ENCODE results near the gene MED13L.

Gene MED13L

DNA sequence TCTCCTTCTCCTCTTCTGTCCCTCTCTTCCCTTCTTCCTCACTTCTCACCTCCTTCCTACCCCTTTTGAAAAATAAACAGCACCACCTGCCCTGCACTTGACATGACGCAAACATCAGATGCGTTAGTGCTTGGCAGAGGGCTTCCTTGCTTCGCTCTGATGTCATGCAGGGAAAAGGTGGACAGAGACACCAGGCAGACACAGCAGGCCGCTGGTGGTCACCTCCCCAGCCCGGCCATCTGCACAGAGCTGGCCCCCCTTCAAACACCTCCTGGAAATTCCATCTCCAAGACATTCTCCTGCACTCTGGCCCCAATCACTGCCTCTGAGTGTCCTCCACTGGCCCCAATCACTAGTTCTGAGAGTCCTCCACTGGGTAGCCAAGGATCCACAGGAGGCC lies 353.6 kb downstream of the MED13L start:
- no peak overlapping the region for H3K4me3 ChIP-seq (ENCODE audit: insufficient read depth, low read length, poor library complexity, severe bottlenecking)
- H3K27ac ChIP-seq (ENCODE audit: low read depth, low read length), result no peak overlapping the region
- H3K27me3 ChIP-seq (ENCODE audit: low read length), result no peaks in the 10 kb centered on the region
- H2AFZ ChIP-seq (ENCODE audit: low read depth, low read length, severe bottlenecking), result no peak overlapping the region
- no peak overlapping the region for H3K4me2 ChIP-seq (ENCODE audit: low read depth, low read length, poor library complexity, severe bottlenecking)
- H3K9me2 ChIP-seq (replicated peaks; ENCODE audit: insufficient read depth, low read length), result no peaks in the 10 kb centered on the region
- no peaks in the 10 kb centered on the region for H3K36me3 ChIP-seq (ENCODE audit: low read length)
- no peaks in the 10 kb centered on the region for H4K20me1 ChIP-seq (ENCODE audit: low read depth, low read length)
- H3K79me2 ChIP-seq (ENCODE audit: insufficient read depth, low read length), result no peaks in the 10 kb centered on the region
- no peak overlapping the region for H3K9ac ChIP-seq (ENCODE audit: low read length)
- no peaks in the 10 kb centered on the region for H3F3A ChIP-seq (ENCODE audit: insufficient read depth)
- TF ChIP-seq EZH2phosphoT487 (conservative IDR thresholded peaks at IDR 0.05; ENCODE audit: low read length) (no peak), CTCF (IDR thresholded peaks at IDR 0.05; ENCODE audit: insufficient read depth, low read length, poor library complexity, severe bottlenecking) (no peak)
- H3K9me3 ChIP-seq (ENCODE audit: insufficient read depth, low read length), result no peaks in the 10 kb centered on the region

GRCh38 chr12:115922952-115923564 lies 354.4 kb downstream of the MED13L start:
- TF ChIP-seq CTCF (IDR thresholded peaks at IDR 0.05; ENCODE audit: insufficient read depth, low read length, poor library complexity, severe bottlenecking), result peak; percentile 48
- TF ChIP-seq EZH2phosphoT487 (conservative IDR thresholded peaks at IDR 0.05; ENCODE audit: low read length), result no peak
- H3F3A ChIP-seq (ENCODE audit: insufficient read depth), result no peaks in the 10 kb centered on the region
- no peaks in the 10 kb centered on the region for H3K79me2 ChIP-seq (ENCODE audit: insufficient read depth, low read length)
- H3K9me3 ChIP-seq (ENCODE audit: insufficient read depth, low read length), result no peaks in the 10 kb centered on the region
- H3K4me3 ChIP-seq (ENCODE audit: insufficient read depth, low read length, poor library complexity, severe bottlenecking), result no peak overlapping the region
- no peak overlapping the region for H3K27ac ChIP-seq (ENCODE audit: low read depth, low read length)
- no peak overlapping the region for H3K9ac ChIP-seq (ENCODE audit: low read length)
- H4K20me1 ChIP-seq (ENCODE audit: low read depth, low read length), result no peaks in the 10 kb centered on the region
- H3K36me3 ChIP-seq (ENCODE audit: low read length), result no peaks in the 10 kb centered on the region
- no peak overlapping the region for H2AFZ ChIP-seq (ENCODE audit: low read depth, low read length, severe bottlenecking)
- H3K4me2 ChIP-seq (ENCODE audit: low read depth, low read length, poor library complexity, severe bottlenecking), result no peak overlapping the region
- H3K27me3 ChIP-seq (ENCODE audit: low read length), result no peaks in the 10 kb centered on the region
- no peaks in the 10 kb centered on the region for H3K9me2 ChIP-seq (replicated peaks; ENCODE audit: insufficient read depth, low read length)

DNA sequence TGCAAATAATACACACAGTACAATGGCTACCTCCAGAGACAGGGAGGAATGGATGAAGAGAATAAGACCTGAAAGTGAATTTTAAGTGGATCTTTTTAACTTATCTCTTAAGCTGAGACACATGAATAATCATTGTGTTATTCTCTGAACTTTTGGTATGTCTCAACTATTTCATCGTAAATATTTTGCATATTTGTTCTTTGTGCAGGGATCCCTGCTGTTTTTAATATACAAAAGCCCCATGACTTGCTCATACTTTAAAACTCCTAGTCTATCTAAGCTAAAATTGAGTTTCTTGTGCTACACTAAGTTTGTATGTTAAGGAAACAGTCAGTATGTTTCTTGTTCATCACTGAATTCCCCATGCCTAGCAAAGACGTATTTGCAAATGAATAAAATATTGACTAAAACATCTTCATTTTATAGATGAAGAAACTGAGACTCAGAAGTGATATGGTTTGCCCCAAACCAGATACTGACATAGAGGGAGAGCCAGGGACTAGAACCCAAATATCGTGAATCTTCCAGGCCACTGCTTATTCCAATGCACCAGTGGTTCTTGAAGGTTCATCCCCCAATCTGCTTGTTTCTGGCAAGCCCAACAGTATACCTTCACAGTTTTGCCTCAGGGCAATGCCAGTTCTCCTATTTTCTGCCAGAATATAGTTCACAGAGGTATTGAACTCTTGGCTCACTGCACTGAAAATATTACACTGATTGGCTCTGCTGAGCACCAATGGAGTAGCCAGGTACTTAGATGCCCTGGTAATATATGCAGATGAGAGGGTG lies 356.9 kb downstream of the MED13L start:
- Histone ChIP-seq H2AFZ (ENCODE audit: low read depth, low read length, severe bottlenecking) (no peak overlapping the region), H3K4me2 (ENCODE audit: low read depth, low read length, poor library complexity, severe bottlenecking) (no peak overlapping the region), H3K9ac (ENCODE audit: low read length) (no peak overlapping the region), H3F3A (ENCODE audit: insufficient read depth) (no peaks in the 10 kb centered on the region), H3K27ac (ENCODE audit: low read depth, low read length) (no peak overlapping the region), H3K9me2 (replicated peaks; ENCODE audit: insufficient read depth, low read length) (no peaks in the 10 kb centered on the region), H3K4me3 (ENCODE audit: insufficient read depth, low read length, poor library complexity, severe bottlenecking) (no peak overlapping the region), H3K79me2 (ENCODE audit: insufficient read depth, low read length) (no peaks in the 10 kb centered on the region), H3K27me3 (ENCODE audit: low read length) (no peaks in the 10 kb centered on the region), H3K9me3 (ENCODE audit: insufficient read depth, low read length) (no peaks in the 10 kb centered on the region), H4K20me1 (ENCODE audit: low read depth, low read length) (no peaks in the 10 kb centered on the region), H3K36me3 (ENCODE audit: low read length) (no peaks in the 10 kb centered on the region)
- TF ChIP-seq CTCF (IDR thresholded peaks at IDR 0.05; ENCODE audit: insufficient read depth, low read length, poor library complexity, severe bottlenecking) (no peak), EZH2phosphoT487 (conservative IDR thresholded peaks at IDR 0.05; ENCODE audit: low read length) (no peak)

All from SU-DHL-6 (cell line).